Ovary (tissue), 3 donors: ENCODE measurements around the gene OR4C3.

ENCODE experiments used
- EP300 ChIP-seq: sonication (generic); formaldehyde crosslinking; IDR thresholded peaks from one replicate; pipeline ENCODE4 v1.6.1; 2017; ENCODE audit warnings: antibody characterized with exemption
- POLR2A ChIP-seq: fragments of 450-650 bp; IDR thresholded peaks from one replicate; pipeline ENCODE4 v1.6.1; 2017; ENCODE audit warnings: antibody characterized with exemption, mild to moderate bottlenecking, moderate library complexity
- TF ChIP-seq, protein P1 (sequence below), 3 donors: fragments of 450-650 bp in 2 of 3; fragments of 200-600 bp in 1 of 3; IDR thresholded peaks; one replicate each; pipeline versions ENCODE4 v1.5.1 to v1.8.0; 2016 to 2022; ENCODE audit warnings: antibody characterized with exemption in 3 of 3, mild to moderate bottlenecking in 1 of 3
- donor health status: DM: no; HTN: no; CAD: no.

GRCh38 chr11:48354677-48355076 lies 30.0 kb downstream of the OR4C3 start:
- TF ChIP-seq, protein P1, sequence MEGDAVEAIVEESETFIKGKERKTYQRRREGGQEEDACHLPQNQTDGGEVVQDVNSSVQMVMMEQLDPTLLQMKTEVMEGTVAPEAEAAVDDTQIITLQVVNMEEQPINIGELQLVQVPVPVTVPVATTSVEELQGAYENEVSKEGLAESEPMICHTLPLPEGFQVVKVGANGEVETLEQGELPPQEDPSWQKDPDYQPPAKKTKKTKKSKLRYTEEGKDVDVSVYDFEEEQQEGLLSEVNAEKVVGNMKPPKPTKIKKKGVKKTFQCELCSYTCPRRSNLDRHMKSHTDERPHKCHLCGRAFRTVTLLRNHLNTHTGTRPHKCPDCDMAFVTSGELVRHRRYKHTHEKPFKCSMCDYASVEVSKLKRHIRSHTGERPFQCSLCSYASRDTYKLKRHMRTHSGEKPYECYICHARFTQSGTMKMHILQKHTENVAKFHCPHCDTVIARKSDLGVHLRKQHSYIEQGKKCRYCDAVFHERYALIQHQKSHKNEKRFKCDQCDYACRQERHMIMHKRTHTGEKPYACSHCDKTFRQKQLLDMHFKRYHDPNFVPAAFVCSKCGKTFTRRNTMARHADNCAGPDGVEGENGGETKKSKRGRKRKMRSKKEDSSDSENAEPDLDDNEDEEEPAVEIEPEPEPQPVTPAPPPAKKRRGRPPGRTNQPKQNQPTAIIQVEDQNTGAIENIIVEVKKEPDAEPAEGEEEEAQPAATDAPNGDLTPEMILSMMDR (IDR thresholded peaks at IDR 0.05) = no peak
- TF ChIP-seq EP300 (no peak), POLR2A (no peak)
